IMR-90 (cell line): ENCODE results near the gene TCIRG1. TPM values are rescaled to one million over a fixed set of nuclear protein-coding genes. Genes with fewer than 3 reads are reported as not detected.

Experiments
- ATAC-seq: fragments of 200-7000 bp; cut with Tn5 transposase; 2 replicates; pipeline ENCODE4 v1.9.1; 2020; ENCODE audit warnings: low read depth, mild to moderate bottlenecking, moderate library complexity
- BruUV-seq: library from RNA; stranded (reverse); fragments of 400-500 nt; replicated peaks from 2 replicates; lab custom pipeline; 2021; lab: Mats Ljungman, UMichigan
- CTCF ChIA-PET: fragments of 300-600 bp; formaldehyde crosslinking; extraction: SDS; loops from one replicate; lab custom pipeline; 2021; ENCODE audit warnings: antibody characterized with exemption; lab: Yijun Ruan, JAX
- POLR2A ChIA-PET: fragments of 300-600 bp; sonication (Branson Sonifier 250); formaldehyde crosslinking; loops from one replicate; lab custom pipeline; 2022; ENCODE audit warnings: antibody characterized with exemption; ENCODE audit not compliant: unreplicated experiment; lab: Charles Lee
- DNase-seq: peaks from one replicate; pipeline ENCODE4 v3.0.0; 2013
- H2AFZ ChIP-seq: replicated peaks from 2 replicates; pipeline ENCODE3; 2013; ENCODE audit warnings: low read length, mild to moderate bottlenecking; ENCODE audit not compliant: poor library complexity
- H2AK5ac ChIP-seq: 2 replicates; pipeline ENCODE4 v1.6.1; 2013; ENCODE audit warnings: low read depth, low read length, inconsistent platforms
- H2AK9ac ChIP-seq: replicated peaks from 2 replicates; pipeline ENCODE3; 2013; ENCODE audit warnings: mild to moderate bottlenecking, low read depth, low read length, moderate library complexity; ENCODE audit not compliant: poor library complexity
- H2BK120ac ChIP-seq: 2 replicates; pipeline ENCODE4 v1.6.1; 2013; ENCODE audit warnings: low read depth, low read length, inconsistent platforms
- H2BK15ac ChIP-seq: 3 replicates; pipeline ENCODE4 v1.6.1; 2013; ENCODE audit warnings: low read depth, low read length, inconsistent platforms
- H2BK20ac ChIP-seq: 2 replicates; pipeline ENCODE4 v1.6.1; 2013; ENCODE audit warnings: low read depth, mild to moderate bottlenecking, inconsistent platforms, low read length, moderate library complexity
- H2BK5ac ChIP-seq: 2 replicates; pipeline ENCODE4 v1.6.1; 2013; ENCODE audit warnings: mild to moderate bottlenecking, low read depth, low read length, inconsistent platforms; ENCODE audit not compliant: poor library complexity, severe bottlenecking
- H3K14ac ChIP-seq: replicated peaks from 2 replicates; pipeline ENCODE4 v1.6.1; 2013; ENCODE audit warnings: low read depth, low read length, inconsistent platforms
- H3K18ac ChIP-seq: 2 replicates; pipeline ENCODE4 v1.6.1; 2013; ENCODE audit warnings: low read depth, low read length, control low read depth
- H3K23ac ChIP-seq: 2 replicates; pipeline ENCODE4 v1.6.1; 2013; ENCODE audit warnings: low read depth, low read length, inconsistent platforms
- H3K27ac ChIP-seq: 2 replicates; pipeline ENCODE4 v1.5.1; 2013; ENCODE audit warnings: mild to moderate bottlenecking, control low read depth, low read length; ENCODE audit not compliant: insufficient read depth
- H3K27me3 ChIP-seq: 2 replicates; pipeline ENCODE4 v1.6.1; 2013; ENCODE audit warnings: low read length; ENCODE audit not compliant: control insufficient read depth, insufficient read depth
- H3K36me3 ChIP-seq: 2 replicates; pipeline ENCODE4 v1.6.1; 2013; ENCODE audit warnings: low read length, mixed read lengths; ENCODE audit not compliant: control insufficient read depth, insufficient read depth
- H3K4ac ChIP-seq: 2 replicates; pipeline ENCODE4 v1.6.1; 2013; ENCODE audit warnings: low read depth, low read length, inconsistent platforms
- H3K4me1 ChIP-seq: 2 replicates; pipeline ENCODE4 v1.6.1; 2013; ENCODE audit warnings: low read length, mixed read lengths; ENCODE audit not compliant: control insufficient read depth, insufficient read depth
- H3K4me2 ChIP-seq: 2 replicates; pipeline ENCODE4 v1.6.1; 2013; ENCODE audit warnings: low read depth, mild to moderate bottlenecking, control low read depth, low read length, moderate library complexity
- H3K4me3 ChIP-seq: 2 replicates; pipeline ENCODE4 v1.5.1; 2013; ENCODE audit warnings: low read depth, mild to moderate bottlenecking, control low read depth, low read length, moderate library complexity; ENCODE audit not compliant: insufficient read depth
- H3K56ac ChIP-seq: 2 replicates; pipeline ENCODE4 v1.6.1; 2013; ENCODE audit warnings: low read length, inconsistent platforms; ENCODE audit not compliant: insufficient read depth; ENCODE audit errors: extremely low read depth
- H3K79me1 ChIP-seq, 2 experiments: 2 replicates each; pipeline ENCODE4 v1.6.1; 2013; ENCODE audit warnings: low read length in 2 of 2, inconsistent platforms in 1 of 2, low read depth in 1 of 2
- H3K9ac ChIP-seq: 2 replicates; pipeline ENCODE4 v1.6.1; 2013; ENCODE audit warnings: low read depth, low read length, control low read depth
- H3K9me1 ChIP-seq: 2 replicates; pipeline ENCODE4 v1.6.1; 2013; ENCODE audit warnings: low read length, inconsistent platforms; ENCODE audit not compliant: insufficient read depth
- H3K9me3 ChIP-seq: 2 replicates; pipeline ENCODE4 v1.6.1; 2013; ENCODE audit warnings: low read length; ENCODE audit not compliant: control insufficient read depth, insufficient read depth
- H4K20me1 ChIP-seq: 2 replicates; pipeline ENCODE4 v1.6.1; 2013; ENCODE audit warnings: low read length, inconsistent platforms; ENCODE audit not compliant: insufficient read depth
- H4K5ac ChIP-seq: 2 replicates; pipeline ENCODE4 v1.6.1; 2013; ENCODE audit warnings: mild to moderate bottlenecking, low read depth, low read length, control low read depth
- H4K8ac ChIP-seq, 2 experiments: 2 replicates each; pipeline ENCODE4 v1.6.1; 2013; ENCODE audit warnings: low read depth in 2 of 2, low read length in 2 of 2, control low read depth in 1 of 2, inconsistent platforms in 1 of 2
- H4K91ac ChIP-seq: 2 replicates; pipeline ENCODE4 v1.6.1; 2013; ENCODE audit warnings: low read depth, low read length, inconsistent platforms; ENCODE audit not compliant: insufficient read depth
- BHLHE40 ChIP-seq: fragments of 150-350 bp; IDR thresholded peaks from 2 replicates; pipeline ENCODE4 v1.6.1; 2016; ENCODE audit warnings: mild to moderate bottlenecking, low read depth, low read length
- CHD1 ChIP-seq: IDR thresholded peaks from 2 replicates; pipeline ENCODE4 v1.6.1; 2012; ENCODE audit warnings: low read depth, low read length, improper control_type of control experiment
- MAFK ChIP-seq: IDR thresholded peaks from 2 replicates; pipeline ENCODE4 v1.6.1; 2012; ENCODE audit warnings: low read depth, low read length, improper control_type of control experiment
- MXI1 ChIP-seq: IDR thresholded peaks from 2 replicates; pipeline ENCODE4 v1.6.1; 2012; ENCODE audit warnings: low read depth, mild to moderate bottlenecking, low read length, moderate library complexity, borderline replicate concordance
- POLR2A ChIP-seq: IDR thresholded peaks from 2 replicates; pipeline ENCODE4 v1.6.1; 2012; ENCODE audit warnings: mild to moderate bottlenecking, low read depth, low read length
- RAD21 ChIP-seq: IDR thresholded peaks from 2 replicates; pipeline ENCODE4 v1.6.1; 2012; ENCODE audit warnings: low read length, improper control_type of control experiment
- SMC3 ChIP-seq: fragments of 150-350 bp; IDR thresholded peaks from 2 replicates; pipeline ENCODE4 v1.6.1; 2016; ENCODE audit warnings: low read depth, mild to moderate bottlenecking, antibody characterized with exemption, low read length, moderate library complexity
- WGBS, 2 experiments: methylation state at CpG; one replicate each; pipeline versions ENCODE4 v1.1.5 to v1.1.7; 2013; ENCODE audit warnings: missing lambda C conversion rate in 2 of 2; ENCODE audit not compliant: insufficient read length in 1 of 2; ENCODE audit errors: extremely low coverage in 2 of 2; 5-methylcytosine and 5-hydroxymethylcytosine counted together
- dilution Hi-C: fragments of 300-500 bp; cut with HindIII; formaldehyde crosslinking; loops from one replicate; pipeline ENCODE4 v1.14.3; 2018; ENCODE audit warnings: low sequenced_read_pairs; ENCODE audit not compliant: unreplicated experiment
- in situ Hi-C: fragments of 300-500 bp; cut with MboI; formaldehyde crosslinking; loops from 3 replicates; pipeline ENCODE4 v1.14.3; 2019; ENCODE audit warnings: low sequenced_read_pairs, inconsistent platforms, mixed read lengths
- intact Hi-C: fragments of 100-400 bp; cut with micrococcal nuclease; formaldehyde crosslinking; loops from 2 replicates; pipeline ENCODE4 v1.10.0; 2022
- polyA plus RNA-seq, 3 experiments: library from polyadenylated mRNA; depleted of rRNA; stranded (reverse); fragments of >200 nt; gene quantifications; 2 replicates each; pipeline ENCODE4 v1.2.3, GENCODE V29; 2012; ENCODE audit warnings: low replicate concordance in 1 of 3
- total RNA-seq: library from RNA; depleted of rRNA; stranded (reverse); fragments of >200 nt; gene quantifications from 2 replicates; pipeline ENCODE4 v1.2.3, GENCODE V29; 2012
- TF ChIP-seq, protein P1 (sequence below): conservative IDR thresholded peaks from 2 replicates; pipeline ENCODE4 v1.5.1; 2012; ENCODE audit warnings: mild to moderate bottlenecking, low read depth, low read length, improper control_type of control experiment
- TF ChIP-seq, protein P2 (sequence below): fragments of 150-350 bp; IDR thresholded peaks from 2 replicates; pipeline ENCODE4 v1.6.1; 2016; ENCODE audit warnings: low read depth, mild to moderate bottlenecking, low read length, moderate library complexity, borderline replicate concordance

The TCIRG1 gene
- total and polyA plus RNA-seq, 2 of the 4 experiments (the other 2 are of a cell fraction), result 25.3 to 117 TPM

DNA sequence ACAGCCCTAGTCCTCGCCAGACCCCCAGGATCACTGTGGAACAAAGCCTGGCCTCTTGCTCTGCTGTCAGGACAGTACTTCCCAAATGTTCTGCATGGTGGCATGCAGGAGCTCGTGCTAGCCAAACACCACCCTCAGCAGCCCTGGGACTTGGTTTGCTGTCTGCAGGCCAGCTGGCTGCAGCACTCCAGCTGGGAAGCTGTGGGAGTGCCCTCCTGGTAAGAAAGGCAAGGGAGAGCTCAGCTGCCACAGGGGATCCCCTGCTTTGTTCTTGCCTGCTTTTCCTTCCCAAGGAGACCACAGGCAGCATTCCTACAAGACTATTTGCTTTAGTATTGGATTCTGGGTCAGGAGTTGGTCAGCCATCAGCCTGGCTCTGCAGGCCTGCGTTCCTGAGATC is 27.9 kb downstream of the TCIRG1 start:
- CTCF ChIA-PET, result no interaction called here
- Histone ChIP-seq H3K36me3 (peaks cover 46% of the 10 kb centered on the region), H3K79me1 (no peaks in the 10 kb centered on the region), H3K9me3 (no peaks in the 10 kb centered on the region), H3K27me3 (no peaks in the 10 kb centered on the region), H3K4ac (no peak overlapping the region), H3K56ac (no peak overlapping the region), H3K18ac (no peak overlapping the region), H2AK5ac (no peak overlapping the region), H2BK20ac (no peak overlapping the region), H3K23ac (no peak overlapping the region), H3K9ac (no peak overlapping the region), H4K91ac (no peak overlapping the region), H2BK5ac (no peak overlapping the region), H4K8ac (no peak overlapping the region), H2AFZ (no peak overlapping the region), H3K4me1 (no peaks in the 10 kb centered on the region), H3K27ac (no peak overlapping the region), H3K14ac (no peak overlapping the region), H4K5ac (no peak overlapping the region), H2AK9ac (no peak overlapping the region), H3K9me1 (peaks cover 4% of the 10 kb centered on the region; the same call in 1 of the 2 replicates), H2BK15ac (no peak overlapping the region), H2BK120ac (no peak overlapping the region), H3K4me3 (no peak overlapping the region), H3K4me2 (no peak overlapping the region), H4K20me1 (no peaks in the 10 kb centered on the region)
- TF ChIP-seq BHLHE40, result no peak
- TF ChIP-seq, protein P1, sequence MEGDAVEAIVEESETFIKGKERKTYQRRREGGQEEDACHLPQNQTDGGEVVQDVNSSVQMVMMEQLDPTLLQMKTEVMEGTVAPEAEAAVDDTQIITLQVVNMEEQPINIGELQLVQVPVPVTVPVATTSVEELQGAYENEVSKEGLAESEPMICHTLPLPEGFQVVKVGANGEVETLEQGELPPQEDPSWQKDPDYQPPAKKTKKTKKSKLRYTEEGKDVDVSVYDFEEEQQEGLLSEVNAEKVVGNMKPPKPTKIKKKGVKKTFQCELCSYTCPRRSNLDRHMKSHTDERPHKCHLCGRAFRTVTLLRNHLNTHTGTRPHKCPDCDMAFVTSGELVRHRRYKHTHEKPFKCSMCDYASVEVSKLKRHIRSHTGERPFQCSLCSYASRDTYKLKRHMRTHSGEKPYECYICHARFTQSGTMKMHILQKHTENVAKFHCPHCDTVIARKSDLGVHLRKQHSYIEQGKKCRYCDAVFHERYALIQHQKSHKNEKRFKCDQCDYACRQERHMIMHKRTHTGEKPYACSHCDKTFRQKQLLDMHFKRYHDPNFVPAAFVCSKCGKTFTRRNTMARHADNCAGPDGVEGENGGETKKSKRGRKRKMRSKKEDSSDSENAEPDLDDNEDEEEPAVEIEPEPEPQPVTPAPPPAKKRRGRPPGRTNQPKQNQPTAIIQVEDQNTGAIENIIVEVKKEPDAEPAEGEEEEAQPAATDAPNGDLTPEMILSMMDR, result no peak
- no peak for TF ChIP-seq SMC3
- no peak for TF ChIP-seq MAFK
- no peak for TF ChIP-seq RAD21
- TF ChIP-seq CHD1, result no peak
- no peak for TF ChIP-seq MXI1
- TF ChIP-seq POLR2A, result no peak
- TF ChIP-seq, protein P2, sequence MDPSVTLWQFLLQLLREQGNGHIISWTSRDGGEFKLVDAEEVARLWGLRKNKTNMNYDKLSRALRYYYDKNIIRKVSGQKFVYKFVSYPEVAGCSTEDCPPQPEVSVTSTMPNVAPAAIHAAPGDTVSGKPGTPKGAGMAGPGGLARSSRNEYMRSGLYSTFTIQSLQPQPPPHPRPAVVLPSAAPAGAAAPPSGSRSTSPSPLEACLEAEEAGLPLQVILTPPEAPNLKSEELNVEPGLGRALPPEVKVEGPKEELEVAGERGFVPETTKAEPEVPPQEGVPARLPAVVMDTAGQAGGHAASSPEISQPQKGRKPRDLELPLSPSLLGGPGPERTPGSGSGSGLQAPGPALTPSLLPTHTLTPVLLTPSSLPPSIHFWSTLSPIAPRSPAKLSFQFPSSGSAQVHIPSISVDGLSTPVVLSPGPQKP, result no peak
- intact Hi-C loops (no loop called here), in situ Hi-C loops (loop anchor here (10.0 kb wide), 1 partner anchor 108 kb away; no protein-coding TSS in a partner anchor), dilution Hi-C loops (no loop called here)
- WGBS, 2 experiments, result 93% methylated on average over 2 of the region's 3 CpGs; no CpG with 5 or more reads in 1 of the 2 experiments
- ATAC-seq (no peak), DNase-seq (no peak)
- POLR2A ChIA-PET, result no interaction called here
- BruUV-seq, result no TSS peak
